ENCODE data around the gene RARRES2. TPM values are rescaled to one million over a fixed set of nuclear protein-coding genes. Genes with fewer than 3 reads are reported as not detected.
A peak's percentile ranks its signal among the peaks of the same experiment; 100 is the strongest.

The RARRES2 gene
- total RNA-seq, 1 donor from 2014 or later, result not detected

DNA sequence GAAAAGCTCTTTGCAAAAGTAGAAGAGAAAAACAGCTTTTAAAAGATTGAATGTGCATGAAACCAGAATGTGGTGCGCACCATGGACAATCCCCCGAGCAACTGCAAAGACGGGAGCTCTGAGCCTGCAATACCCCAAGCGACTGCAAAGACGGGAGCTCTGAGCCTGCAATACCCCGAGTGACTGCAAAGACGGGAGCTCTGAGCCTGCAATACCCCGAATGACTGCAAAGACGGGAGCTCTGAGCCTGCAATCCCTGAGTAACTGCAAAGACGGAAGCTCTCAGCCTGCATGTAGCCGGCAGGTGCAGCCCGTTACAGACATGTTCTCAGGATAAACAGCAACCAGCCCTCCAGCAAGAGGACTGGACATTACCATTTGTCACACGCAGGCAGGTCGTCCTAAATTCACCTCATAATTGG, 43.9 kb upstream of the RARRES2 start:
- no peaks in the 10 kb centered on the region for H3K9me3 Mint-ChIP-seq
- no peaks in the 10 kb centered on the region for H3K27me3 Mint-ChIP-seq
- ChIA-PET POLR2A (interaction anchor here (1.1 to 3.5 kb wide), 3 partner anchors 16 to 21 kb away, joined by 3 to 16 read pairs (median 4); a partner anchor contains a TSS), CTCF (interaction anchor here (1.0 kb wide), 1 partner anchor 22 kb away, joined by 3 read pairs; no protein-coding TSS in a partner anchor)
- H3K27ac Mint-ChIP-seq, result no peak overlapping the region
- H3K4me1 Mint-ChIP-seq, result peaks cover 29% of the 10 kb centered on the region
- H3K36me3 Mint-ChIP-seq (ENCODE audit: low read depth), result no peaks in the 10 kb centered on the region
- TF ChIP-seq, protein P1, sequence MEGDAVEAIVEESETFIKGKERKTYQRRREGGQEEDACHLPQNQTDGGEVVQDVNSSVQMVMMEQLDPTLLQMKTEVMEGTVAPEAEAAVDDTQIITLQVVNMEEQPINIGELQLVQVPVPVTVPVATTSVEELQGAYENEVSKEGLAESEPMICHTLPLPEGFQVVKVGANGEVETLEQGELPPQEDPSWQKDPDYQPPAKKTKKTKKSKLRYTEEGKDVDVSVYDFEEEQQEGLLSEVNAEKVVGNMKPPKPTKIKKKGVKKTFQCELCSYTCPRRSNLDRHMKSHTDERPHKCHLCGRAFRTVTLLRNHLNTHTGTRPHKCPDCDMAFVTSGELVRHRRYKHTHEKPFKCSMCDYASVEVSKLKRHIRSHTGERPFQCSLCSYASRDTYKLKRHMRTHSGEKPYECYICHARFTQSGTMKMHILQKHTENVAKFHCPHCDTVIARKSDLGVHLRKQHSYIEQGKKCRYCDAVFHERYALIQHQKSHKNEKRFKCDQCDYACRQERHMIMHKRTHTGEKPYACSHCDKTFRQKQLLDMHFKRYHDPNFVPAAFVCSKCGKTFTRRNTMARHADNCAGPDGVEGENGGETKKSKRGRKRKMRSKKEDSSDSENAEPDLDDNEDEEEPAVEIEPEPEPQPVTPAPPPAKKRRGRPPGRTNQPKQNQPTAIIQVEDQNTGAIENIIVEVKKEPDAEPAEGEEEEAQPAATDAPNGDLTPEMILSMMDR (IDR thresholded peaks at IDR 0.05), result no peak
- no peak for ATAC-seq (ENCODE audit: low read depth)
- H3K4me3 Mint-ChIP-seq, result no peak overlapping the region
- intact Hi-C loops (cut with micrococcal nuclease), result no loop called here
- DNase-seq, result no peak

- POLR2A ChIA-PET, result interaction anchor here (1.1 to 3.5 kb wide), 4 partner anchors 15 to 22 kb away, joined by 3 to 16 read pairs (median 4); a partner anchor contains a TSS
- H3K36me3 Mint-ChIP-seq (ENCODE audit: low read depth), result no peaks in the 10 kb centered on the region
- TF ChIP-seq, protein P1 (IDR thresholded peaks at IDR 0.05), result no peak
- no peak overlapping the region for H3K4me3 Mint-ChIP-seq
- H3K27ac Mint-ChIP-seq, result no peak overlapping the region
- H3K9me3 Mint-ChIP-seq, result no peaks in the 10 kb centered on the region
- peak; percentile 13 for DNase-seq
- intact Hi-C loops (cut with micrococcal nuclease), result no loop called here
- CTCF ChIA-PET, result no interaction called here
- no peaks in the 10 kb centered on the region for H3K27me3 Mint-ChIP-seq
- H3K4me1 Mint-ChIP-seq, result peaks cover 35% of the 10 kb centered on the region
- ATAC-seq (ENCODE audit: low read depth), result no peak
Measured at GRCh38 chr7:150384406-150385301, 43.2 kb upstream of the RARRES2 start.

DNA sequence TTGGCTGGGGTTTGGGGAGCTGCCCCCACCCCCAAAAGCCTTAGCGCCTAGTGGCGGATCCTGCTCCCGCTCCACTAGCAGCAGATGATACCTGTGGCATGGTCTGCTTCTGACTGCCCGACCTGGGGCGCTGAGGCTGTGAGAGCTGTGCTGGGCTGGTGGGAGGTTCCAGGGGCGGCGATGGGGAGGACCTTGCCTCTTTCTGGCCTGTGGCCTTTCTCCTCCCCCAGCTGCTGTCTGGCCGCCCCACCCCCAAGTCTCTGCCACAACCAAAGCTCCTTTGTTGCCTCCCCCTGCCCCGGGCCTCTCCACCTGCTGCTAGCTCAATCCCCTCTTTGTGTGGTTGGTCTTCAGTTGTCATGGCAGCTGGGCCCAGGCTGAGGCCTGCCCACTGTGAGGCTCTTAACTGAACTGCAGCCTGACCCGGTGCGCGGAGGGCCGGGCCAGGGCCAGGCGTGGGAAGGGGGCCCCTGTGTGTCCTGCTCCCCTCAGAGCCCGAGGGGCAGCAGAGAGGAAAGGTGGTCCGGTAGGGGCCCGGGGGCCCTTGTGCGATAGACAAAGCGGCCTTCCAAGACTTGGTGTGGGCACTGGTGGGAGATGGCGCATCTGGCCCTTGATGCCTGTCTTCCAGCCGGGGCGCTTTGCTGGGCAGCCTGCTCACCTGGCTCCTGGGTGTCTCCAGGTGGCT, 42.4 kb upstream of the RARRES2 start:
- H3K27me3 Mint-ChIP-seq, result no peaks in the 10 kb centered on the region
- H3K4me3 Mint-ChIP-seq, result no peak overlapping the region
- ChIA-PET CTCF (no interaction called here), POLR2A (interaction anchor here (1.1 to 3.5 kb wide), 3 partner anchors 16 to 23 kb away, joined by 3 to 16 read pairs (median 3); a partner anchor contains a TSS)
- peaks cover 37% of the 10 kb centered on the region for H3K4me1 Mint-ChIP-seq
- H3K36me3 Mint-ChIP-seq (ENCODE audit: low read depth), result no peaks in the 10 kb centered on the region
- ATAC-seq (ENCODE audit: low read depth) (no peak), DNase-seq (peak; percentile 12)
- no peaks in the 10 kb centered on the region for H3K9me3 Mint-ChIP-seq
- H3K27ac Mint-ChIP-seq, result no peak overlapping the region
- intact Hi-C loops (cut with micrococcal nuclease), result no loop called here
- TF ChIP-seq, protein P1 (IDR thresholded peaks at IDR 0.05), result no peak

- Mint-ChIP-seq H3K9me3 (no peaks in the 10 kb centered on the region), H3K4me1 (peaks cover 42% of the 10 kb centered on the region), H3K27ac (peak overlapping the region; percentile 59), H3K36me3 (ENCODE audit: low read depth) (no peaks in the 10 kb centered on the region), H3K27me3 (no peaks in the 10 kb centered on the region), H3K4me3 (peak overlapping the region; percentile 9)
- intact Hi-C loops (cut with micrococcal nuclease), result no loop called here
- ATAC-seq (ENCODE audit: low read depth), result no peak
- ChIA-PET POLR2A (interaction anchor here (3.5 kb wide), 1 partner anchor 24 kb away, joined by 16 read pairs; a partner anchor contains a TSS), CTCF (no interaction called here)
- DNase-seq, result no peak
- TF ChIP-seq, protein P1 (IDR thresholded peaks at IDR 0.05), result no peak
Measured at GRCh38 chr7:150382844-150383225, 41.4 kb upstream of the RARRES2 start.

All from activated B cell treated with CpG ODN at 0.5 μM for 24 hours (primary cell).